Measurements from ENCODE around the gene ZNF155. TPM values are rescaled to one million over a fixed set of nuclear protein-coding genes. Genes with fewer than 3 reads are reported as not detected.

ZNF155 gene
- total RNA-seq, 1 donor from 2014 or later, result 12.3 TPM

- Mint-ChIP-seq H3K27ac (ENCODE audit: unreplicated experiment) (peak overlapping the region; percentile 28), H3K4me3 (ENCODE audit: unreplicated experiment) (peak overlapping the region; percentile 93)
- no peak for DNase-seq
Observed at GRCh38 chr19:43984687-43985000, 656 bp downstream of the ZNF155 start.

DNA sequence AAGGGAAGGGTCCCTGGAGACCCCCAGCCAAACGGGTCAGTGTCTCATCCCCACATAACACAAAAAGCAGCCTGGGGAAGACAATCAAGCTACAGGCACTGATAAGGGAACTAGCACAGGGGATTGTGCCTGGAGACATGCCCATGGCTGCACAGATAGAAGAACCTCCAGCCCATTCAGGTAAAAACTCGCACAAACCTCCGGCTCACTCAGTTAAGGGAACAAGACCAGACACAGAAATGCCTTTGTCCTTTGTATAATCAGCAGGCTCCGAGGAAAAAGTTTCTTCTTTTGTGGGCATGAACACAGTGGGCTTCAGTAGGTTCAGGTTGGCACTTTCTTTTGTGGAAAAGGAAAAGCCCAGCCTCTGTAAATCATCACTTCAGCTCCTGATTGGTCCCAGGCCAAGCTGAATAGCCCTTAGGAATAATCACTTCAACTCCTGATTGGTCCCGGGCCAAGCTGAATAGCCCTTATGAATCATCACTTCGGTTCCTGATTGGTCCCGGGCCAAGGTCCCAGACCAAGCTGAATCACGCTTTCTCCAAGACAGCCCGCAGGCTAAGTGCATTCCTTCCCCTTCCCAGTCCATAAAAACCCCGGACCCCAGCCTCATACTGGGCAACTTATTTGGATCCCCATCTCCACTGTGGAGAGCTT lies 13.8 kb downstream of the ZNF155 start:
- DNase-seq, result no peak
- no peak for TF ChIP-seq CTCF (IDR thresholded peaks at IDR 0.05; ENCODE audit: partially characterized antibody, unreplicated experiment)
- H3K27ac Mint-ChIP-seq (ENCODE audit: unreplicated experiment), result no peak overlapping the region
- H3K9me3 Mint-ChIP-seq (ENCODE audit: unreplicated experiment), result peaks cover 6% of the 10 kb centered on the region
- H3K4me3 Mint-ChIP-seq (ENCODE audit: unreplicated experiment), result no peak overlapping the region
- H3K36me3 Mint-ChIP-seq (ENCODE audit: unreplicated experiment), result peaks cover 17% of the 10 kb centered on the region
- H3K27me3 Mint-ChIP-seq (ENCODE audit: unreplicated experiment), result no peaks in the 10 kb centered on the region
- no peaks in the 10 kb centered on the region for H3K4me1 Mint-ChIP-seq (ENCODE audit: low read depth, unreplicated experiment)

More at GRCh38 chr19:43984687-43985000, 656 bp downstream of the ZNF155 start:
- Mint-ChIP-seq H3K4me1 (ENCODE audit: low read depth, unreplicated experiment) (no peaks in the 10 kb centered on the region), H3K9me3 (ENCODE audit: unreplicated experiment) (peaks cover 6% of the 10 kb centered on the region), H3K27me3 (ENCODE audit: unreplicated experiment) (no peaks in the 10 kb centered on the region), H3K36me3 (ENCODE audit: unreplicated experiment) (peaks cover 2% of the 10 kb centered on the region)
- no peak for TF ChIP-seq CTCF (IDR thresholded peaks at IDR 0.05; ENCODE audit: partially characterized antibody, unreplicated experiment)

GRCh38 chr19:44002212-44002565 lies 18.2 kb downstream of the ZNF155 start:
- H3K4me3 Mint-ChIP-seq (ENCODE audit: unreplicated experiment), result peak overlapping the region; percentile 99
- peaks cover 3% of the 10 kb centered on the region for H3K4me1 Mint-ChIP-seq (ENCODE audit: low read depth, unreplicated experiment)
- peaks cover 7% of the 10 kb centered on the region for H3K36me3 Mint-ChIP-seq (ENCODE audit: unreplicated experiment)
- peaks cover 1% of the 10 kb centered on the region for H3K27me3 Mint-ChIP-seq (ENCODE audit: unreplicated experiment)
- no peak overlapping the region for H3K27ac Mint-ChIP-seq (ENCODE audit: unreplicated experiment)
- H3K9me3 Mint-ChIP-seq (ENCODE audit: unreplicated experiment), result peaks cover 3% of the 10 kb centered on the region
- no peak for DNase-seq
- no peak for TF ChIP-seq CTCF (IDR thresholded peaks at IDR 0.05; ENCODE audit: partially characterized antibody, unreplicated experiment)

DNA sequence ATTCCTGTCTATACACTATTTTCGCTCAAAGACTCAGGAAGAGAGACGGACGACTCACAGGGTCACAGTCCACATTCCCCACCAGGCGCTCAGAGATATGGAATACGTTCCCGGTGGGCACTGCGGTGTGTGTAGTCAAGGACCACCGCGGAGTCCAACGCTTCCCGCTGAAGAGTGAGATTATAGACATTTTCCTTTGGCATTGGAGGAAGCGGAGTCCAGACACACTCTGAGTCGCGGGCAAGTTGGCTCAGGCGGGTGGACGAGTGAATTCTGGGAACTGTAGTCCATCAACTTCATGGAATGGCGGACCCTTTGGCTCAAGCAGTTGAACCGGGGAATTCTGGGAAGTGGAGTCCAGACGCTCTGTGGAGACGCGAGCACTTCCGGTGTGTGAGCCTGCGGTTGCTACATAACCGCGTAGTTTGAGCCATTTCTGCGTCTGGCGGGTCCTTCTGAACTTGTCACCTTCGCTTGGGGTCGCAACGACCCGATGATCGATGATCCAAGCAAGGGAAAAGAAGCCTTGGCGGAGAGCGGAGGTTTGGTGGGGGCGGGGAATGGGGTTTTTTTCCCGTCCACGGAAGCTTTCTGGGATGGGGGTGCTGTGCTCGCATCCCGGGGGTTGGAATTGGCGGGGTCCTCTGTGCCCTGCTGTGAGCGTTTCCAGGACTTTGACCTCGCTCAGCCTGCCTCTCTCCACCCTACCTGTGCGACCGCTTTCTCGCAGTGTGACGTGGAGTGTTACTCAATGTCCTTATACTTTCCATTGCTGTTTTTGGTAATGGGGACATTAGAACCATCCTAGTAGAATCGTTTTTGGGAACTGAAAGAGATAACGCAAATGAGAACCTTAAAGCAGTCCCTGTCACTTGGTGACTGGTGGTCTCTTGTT lies 18.8 kb downstream of the ZNF155 start, which contains the start of gene ZNF230:
TSS of gene ZNF230 (plus strand) at position 392 of the 895 bp plus-strand sequence. CDS start 4,122 bp downstream, outside the sequence.
- Mint-ChIP-seq H3K36me3 (ENCODE audit: unreplicated experiment) (peaks cover 9% of the 10 kb centered on the region), H3K9me3 (ENCODE audit: unreplicated experiment) (peaks cover 5% of the 10 kb centered on the region), H3K4me1 (ENCODE audit: low read depth, unreplicated experiment) (peaks cover 3% of the 10 kb centered on the region), H3K4me3 (ENCODE audit: unreplicated experiment) (peak within 1 kb of the TSS; percentile 99), H3K27me3 (ENCODE audit: unreplicated experiment) (peaks cover 3% of the 10 kb centered on the region), H3K27ac (ENCODE audit: unreplicated experiment) (peak within 1 kb of the TSS; percentile 66)
- DNase-seq, result peak; percentile 84
- no peak for TF ChIP-seq CTCF (IDR thresholded peaks at IDR 0.05; ENCODE audit: partially characterized antibody, unreplicated experiment)
